ENCODE measurements around the gene HOXB4. TPM values are rescaled to one million over a fixed set of nuclear protein-coding genes. Genes with fewer than 3 reads are reported as not detected.

The HOXB4 gene
- total and polyA plus RNA-seq, 12 donors: 1.7 to 9.8 (median 3.4) TPM

DNA sequence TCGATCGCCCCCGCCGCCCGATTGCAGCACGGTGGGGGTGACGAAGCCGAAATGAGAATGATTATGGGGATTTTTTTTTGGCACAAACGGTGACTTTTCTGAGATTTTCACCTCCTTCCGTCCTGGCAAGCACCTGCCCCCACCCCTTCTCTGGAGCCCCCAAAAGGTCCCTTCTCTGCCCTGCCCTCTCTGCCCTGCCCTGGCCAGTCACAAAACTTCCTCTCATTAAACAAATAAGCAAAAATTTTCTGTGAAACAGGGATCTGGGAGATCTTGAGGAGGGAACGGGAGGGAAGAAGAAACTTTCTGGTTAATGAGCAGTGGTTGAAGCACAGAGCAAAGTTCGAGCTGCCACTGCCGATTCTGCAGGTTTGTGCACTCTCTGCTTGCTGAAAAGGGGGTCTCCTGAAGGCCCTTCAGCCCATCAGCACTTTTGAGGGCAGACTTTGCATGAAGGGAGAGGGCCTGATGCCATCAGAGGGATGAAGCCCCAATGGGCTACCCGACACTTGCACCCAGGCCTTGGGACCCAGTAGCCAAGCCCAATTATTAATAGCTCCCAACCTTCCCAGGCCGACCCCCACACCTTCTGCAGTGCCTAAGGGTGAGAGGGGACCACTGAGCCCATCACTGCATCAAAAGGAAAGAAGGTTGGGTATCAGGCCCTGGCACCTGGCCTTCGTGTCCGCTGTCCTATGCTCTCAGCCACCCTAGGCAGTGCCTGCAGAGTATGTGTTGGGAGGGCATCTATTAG is 38.0 kb upstream of the HOXB4 start:
- Histone ChIP-seq H3K27ac (no peak overlapping the region), H3K4me3 (no peak overlapping the region), H3K9me3 (replicated peaks in 1 of 3) (no peaks in the 10 kb centered on the region), H3K4me1 (replicated peaks in 1 of 2) (peaks cover 0 to 18% of the 10 kb centered on the region in 2 donors), H3K36me3 (replicated peaks in 1 of 2) (no peaks in the 10 kb centered on the region), H3K27me3 (peaks cover 55% of the 10 kb centered on the region)
- TF ChIP-seq POLR2A (IDR thresholded peaks at IDR 0.05): no peak
- WGBS, 4 donors: 47 to 52% (median 51%) methylated on average over 13 to 17 of the region's 17 CpGs
- intact Hi-C loops (cut with DNase I): loop anchor here in 1 of 2 donors (10.0 kb wide), 1 partner anchor 591 kb away; no protein-coding TSS in a partner anchor
- DNase-seq: no peak

DNA sequence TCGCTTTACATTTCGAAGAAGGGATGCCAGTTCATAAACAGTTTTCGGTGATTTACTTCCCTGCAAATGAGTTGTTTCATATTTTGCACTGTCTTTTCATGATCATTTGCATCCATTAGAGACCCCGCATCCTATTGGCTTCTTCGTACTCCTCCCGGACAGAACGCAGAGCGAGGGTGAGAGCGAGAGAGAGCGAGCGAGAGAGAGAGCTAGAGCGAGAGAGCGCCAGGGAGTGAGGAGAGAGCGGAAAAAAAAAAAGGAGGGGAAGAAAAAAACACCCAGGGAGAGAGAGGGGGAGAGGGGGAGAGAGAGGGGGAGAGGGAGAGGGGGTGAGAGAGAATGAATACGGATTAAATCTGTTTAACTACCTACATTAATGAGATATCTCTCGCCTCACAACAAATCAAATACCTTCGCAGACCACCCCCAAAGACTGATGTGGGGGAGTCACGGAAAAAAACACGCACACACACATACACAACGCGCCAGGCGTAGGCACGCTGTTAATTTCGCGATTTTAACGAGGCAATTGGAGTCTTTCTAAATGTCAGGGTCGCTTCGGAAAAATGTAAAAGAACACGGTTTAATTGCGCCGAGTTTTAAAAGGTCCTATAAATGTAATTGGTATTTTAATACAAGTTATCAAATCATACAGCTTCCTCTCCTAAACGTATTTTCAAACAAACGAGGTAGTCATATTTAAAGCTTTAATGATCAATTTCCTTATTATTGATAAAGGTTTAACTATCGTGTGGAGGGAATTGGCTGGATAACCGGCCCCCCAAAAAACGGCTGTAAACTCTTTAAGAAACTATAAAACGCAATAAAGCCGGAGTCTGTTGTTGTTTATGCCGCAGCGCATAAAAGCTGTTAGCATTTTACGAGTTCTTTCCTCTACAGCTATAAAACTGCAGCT is 37.2 kb upstream of the HOXB4 start, which contains the start of gene HOXB8:
Gene HOXB8, minus strand, starts transcription at position 246 of the 916 bp plus-strand sequence. CDS start 588 bp downstream, outside the sequence.
- Histone ChIP-seq H3K4me1 (replicated peaks in 1 of 2) (peaks cover 0 to 18% of the 10 kb centered on the region in 2 donors), H3K27me3 (peaks cover 49% of the 10 kb centered on the region), H3K27ac (peak within 1 kb of the TSS in 2 of 5 donors; percentile 31 to 88), H3K4me3 (peak within 1 kb of the TSS in 1 of 4 donors; percentile 79), H3K9me3 (replicated peaks in 1 of 3) (no peaks in the 10 kb centered on the region), H3K36me3 (replicated peaks in 1 of 2) (no peaks in the 10 kb centered on the region)
- TF ChIP-seq POLR2A (IDR thresholded peaks at IDR 0.05) (no peak), CTCF (IDR thresholded peaks at IDR 0.05) (no peak)
- no peak for DNase-seq
- 21 to 25% (median 23%) methylated on average over 40 to 41 of the region's 41 CpGs for WGBS, 4 donors
- intact Hi-C loops (cut with DNase I): loop anchor here in 1 of 2 donors (10.0 kb wide), 1 partner anchor 591 kb away; no protein-coding TSS in a partner anchor

DNA sequence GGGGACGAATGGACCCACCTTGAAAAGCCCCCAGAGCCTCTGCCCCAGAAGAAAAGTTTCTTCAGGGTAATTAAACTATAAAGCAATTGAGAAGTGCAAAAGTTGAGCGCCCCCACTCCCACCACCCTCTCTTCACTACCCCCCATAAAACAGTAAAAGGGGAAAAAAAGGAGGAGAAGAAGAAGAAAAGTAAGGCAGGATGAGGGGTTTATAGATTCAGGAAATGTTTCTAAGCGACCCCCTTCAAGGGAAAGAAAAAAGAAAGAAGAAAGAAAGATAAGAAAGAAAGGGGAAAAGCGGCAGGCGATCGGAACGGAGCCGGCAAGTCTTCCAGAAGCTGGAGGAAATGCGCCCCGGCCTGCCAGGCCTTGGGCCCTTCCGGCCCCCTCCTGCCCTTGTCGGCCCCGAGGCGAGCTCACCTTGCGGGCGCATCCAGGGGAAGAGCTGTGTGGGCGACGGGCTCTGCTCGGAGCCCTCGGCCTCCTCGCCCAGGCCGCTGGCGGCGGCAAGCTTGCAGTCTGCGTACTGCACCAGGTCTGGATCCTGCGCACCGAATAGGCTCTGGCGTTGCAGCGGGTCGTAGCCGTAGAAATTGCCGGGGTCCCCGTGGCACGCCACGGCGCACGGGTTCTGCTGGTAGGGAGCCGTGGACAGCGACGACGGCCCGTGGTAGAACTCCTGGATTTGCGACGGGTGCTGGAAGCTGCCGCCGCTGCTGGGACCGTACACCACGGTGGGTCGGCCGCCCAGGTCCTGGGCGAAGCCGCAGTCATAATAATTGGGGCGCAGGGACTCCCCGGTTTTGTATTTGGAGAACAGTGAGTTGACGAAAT is 35.9 kb upstream of the HOXB4 start:
- TF ChIP-seq CTCF (IDR thresholded peaks at IDR 0.05): no peak
- no peak for TF ChIP-seq POLR2A (IDR thresholded peaks at IDR 0.05)
- Histone ChIP-seq H3K4me1 (replicated peaks in 1 of 2) (peaks cover 3 to 26% of the 10 kb centered on the region in 2 donors), H3K27ac (peak overlapping the region in 3 of 5 donors; percentile 14 to 88 (median 31)), H3K9me3 (replicated peaks in 1 of 3) (no peaks in the 10 kb centered on the region), H3K4me3 (peak overlapping the region in 1 of 4 donors; percentile 79), H3K36me3 (replicated peaks in 1 of 2) (no peaks in the 10 kb centered on the region), H3K27me3 (peaks cover 37% of the 10 kb centered on the region)
- intact Hi-C loops (cut with DNase I): loop anchor here in 1 of 2 donors (10.0 kb wide), 1 partner anchor 589 kb away; no protein-coding TSS in a partner anchor
- DNase-seq: peak in 2 of 7 donors; percentile 30
- 11 to 18% (median 12%) methylated on average over 30 to 55 of the region's 55 CpGs for WGBS, 4 donors

Data from adrenal gland (tissue), 12 donors.